Measurements from ENCODE around the gene INO80B. TPM values are rescaled to one million over a fixed set of nuclear protein-coding genes. Genes with fewer than 3 reads are reported as not detected.
"Not testable (repeated sequence)": the region's sequence is repeated elsewhere in the genome, so short reads cannot be mapped to it uniquely, and the experiment has no call there.

Gene INO80B
- total RNA-seq, 1 donor from 2014 or later = 24.3 TPM

DNA sequence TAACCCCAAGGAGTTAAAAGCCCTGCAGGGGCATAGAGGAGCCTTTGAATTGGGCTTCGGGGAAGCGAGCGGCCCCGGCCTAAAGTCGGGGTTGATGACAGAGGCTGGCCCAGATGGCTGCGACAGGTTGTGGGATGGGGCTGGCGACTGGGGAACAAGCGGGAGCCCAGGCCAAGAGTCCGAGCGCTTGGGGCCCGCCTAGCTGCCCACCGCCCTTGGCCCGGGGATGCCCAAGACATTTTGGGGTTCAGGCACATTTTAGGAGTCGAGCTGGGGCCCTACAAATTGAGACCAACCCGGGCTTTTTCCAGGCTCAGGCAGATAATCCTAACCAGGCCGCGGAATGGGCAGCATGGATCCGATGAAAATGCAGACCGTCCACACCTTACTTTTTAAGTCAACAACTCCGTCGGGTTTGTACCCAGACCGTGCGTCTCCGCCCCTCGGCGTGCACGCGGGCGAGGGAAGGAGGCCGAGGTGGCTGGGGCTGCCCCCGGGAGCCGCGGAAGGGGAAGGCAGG is 13.7 kb upstream of the INO80B start:
- Mint-ChIP-seq H3K4me3 (ENCODE audit: unreplicated experiment) (peak overlapping the region; percentile 87), H3K4me1 (ENCODE audit: low read depth) (peaks cover 57% of the 10 kb centered on the region), H3K36me3 (ENCODE audit: low read depth) (no peaks in the 10 kb centered on the region), H3K9me3 (ENCODE audit: low read depth) (no peaks in the 10 kb centered on the region), H3K27ac (ENCODE audit: unreplicated experiment) (peak overlapping the region; percentile 22), H3K27me3 (ENCODE audit: low read depth) (peaks cover 4% of the 10 kb centered on the region)
- TF ChIP-seq, protein P1, sequence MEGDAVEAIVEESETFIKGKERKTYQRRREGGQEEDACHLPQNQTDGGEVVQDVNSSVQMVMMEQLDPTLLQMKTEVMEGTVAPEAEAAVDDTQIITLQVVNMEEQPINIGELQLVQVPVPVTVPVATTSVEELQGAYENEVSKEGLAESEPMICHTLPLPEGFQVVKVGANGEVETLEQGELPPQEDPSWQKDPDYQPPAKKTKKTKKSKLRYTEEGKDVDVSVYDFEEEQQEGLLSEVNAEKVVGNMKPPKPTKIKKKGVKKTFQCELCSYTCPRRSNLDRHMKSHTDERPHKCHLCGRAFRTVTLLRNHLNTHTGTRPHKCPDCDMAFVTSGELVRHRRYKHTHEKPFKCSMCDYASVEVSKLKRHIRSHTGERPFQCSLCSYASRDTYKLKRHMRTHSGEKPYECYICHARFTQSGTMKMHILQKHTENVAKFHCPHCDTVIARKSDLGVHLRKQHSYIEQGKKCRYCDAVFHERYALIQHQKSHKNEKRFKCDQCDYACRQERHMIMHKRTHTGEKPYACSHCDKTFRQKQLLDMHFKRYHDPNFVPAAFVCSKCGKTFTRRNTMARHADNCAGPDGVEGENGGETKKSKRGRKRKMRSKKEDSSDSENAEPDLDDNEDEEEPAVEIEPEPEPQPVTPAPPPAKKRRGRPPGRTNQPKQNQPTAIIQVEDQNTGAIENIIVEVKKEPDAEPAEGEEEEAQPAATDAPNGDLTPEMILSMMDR (IDR thresholded peaks at IDR 0.05) = no peak
- no peak for DNase-seq (ENCODE audit: low spot score)

DNA sequence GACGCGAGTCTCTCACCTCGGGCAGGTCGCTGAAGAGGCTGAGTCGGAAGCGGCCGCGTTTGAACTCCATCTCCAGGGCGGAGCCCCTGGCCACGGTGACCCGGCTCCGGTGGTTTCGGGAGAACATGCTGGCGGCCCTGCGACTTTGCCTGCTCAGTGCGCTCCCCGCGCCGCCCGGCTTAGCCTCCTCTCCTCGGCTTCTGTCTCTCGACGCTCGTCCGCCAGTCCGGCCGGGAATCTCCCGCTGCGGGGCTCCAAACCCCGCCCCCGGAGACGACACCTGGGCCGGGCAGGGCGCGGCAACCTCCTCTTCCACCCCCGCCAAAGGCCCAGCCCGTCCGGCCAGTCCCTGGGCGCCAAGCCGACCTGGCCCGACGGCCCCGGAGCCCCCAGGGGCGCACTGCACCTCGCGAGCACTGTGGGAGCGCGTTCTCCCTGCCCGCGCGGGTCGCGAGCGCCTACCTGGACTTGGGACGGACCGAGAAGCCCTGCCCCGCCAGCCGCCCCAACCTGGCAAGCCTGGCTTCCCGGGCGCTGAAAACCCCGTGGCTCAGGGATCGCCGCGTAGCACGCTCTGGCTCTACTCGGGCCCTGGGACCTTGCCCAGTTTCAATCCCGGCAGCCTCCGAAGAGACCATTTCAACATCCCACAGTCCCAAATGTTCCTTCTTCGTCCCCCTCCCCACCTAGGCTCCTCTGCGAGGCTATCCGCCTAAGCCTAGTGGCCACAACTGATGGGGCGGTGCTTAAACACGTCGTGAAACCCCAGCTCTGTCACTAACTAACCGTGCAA is 13.0 kb upstream of the INO80B start, which contains the start of gene RTKN:
Gene RTKN (minus strand): TSS at position 248 of the 793 bp plus-strand sequence. CDS start 121 bp downstream, at position 127.
- Mint-ChIP-seq H3K27me3 (ENCODE audit: low read depth) (peaks cover 4% of the 10 kb centered on the region), H3K4me1 (ENCODE audit: low read depth) (peaks cover 54% of the 10 kb centered on the region), H3K4me3 (ENCODE audit: unreplicated experiment) (peak within 1 kb of the TSS; percentile 87), H3K36me3 (ENCODE audit: low read depth) (no peaks in the 10 kb centered on the region), H3K9me3 (ENCODE audit: low read depth) (no peaks in the 10 kb centered on the region), H3K27ac (ENCODE audit: unreplicated experiment) (peak within 1 kb of the TSS; percentile 82)
- TF ChIP-seq, protein P1 (IDR thresholded peaks at IDR 0.05) = no peak
- no peak for DNase-seq (ENCODE audit: low spot score)

DNA sequence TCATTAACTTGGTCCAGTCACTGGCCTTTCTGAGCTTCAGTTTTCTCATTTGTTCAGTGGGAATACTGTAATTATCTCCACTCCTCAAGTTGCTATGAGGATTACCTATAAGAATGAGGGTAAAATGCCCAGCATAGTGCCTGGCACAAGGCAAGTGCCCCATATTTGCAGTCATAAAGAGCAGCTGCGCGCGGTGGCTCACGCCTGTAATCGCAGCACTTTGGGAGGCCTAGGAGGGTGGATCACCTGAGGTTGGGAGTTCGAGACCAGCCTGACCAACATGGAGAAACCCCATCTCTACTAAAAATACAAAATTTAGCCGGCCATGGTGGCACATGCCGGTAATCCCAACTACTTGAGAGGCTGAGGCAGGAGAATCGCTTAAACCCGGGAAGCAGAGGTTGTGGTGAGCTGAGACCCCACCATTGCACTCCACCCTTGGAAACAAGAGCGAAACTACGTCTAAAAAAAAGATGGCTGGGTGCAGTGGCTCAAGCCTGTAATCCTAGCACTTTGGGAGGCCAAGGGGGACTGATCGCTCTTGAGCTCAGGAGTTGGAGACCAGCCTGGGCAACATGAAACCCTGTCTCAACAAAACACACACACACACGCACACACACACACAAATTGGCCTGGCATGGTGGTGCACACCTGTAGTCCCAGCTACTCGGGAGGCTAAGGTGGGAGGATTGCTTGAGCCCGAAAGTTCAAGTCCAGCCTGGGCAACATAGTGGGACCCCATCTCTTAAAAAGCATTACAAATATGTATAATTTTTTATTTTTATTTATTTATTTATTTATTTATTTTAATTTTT is 12.2 kb upstream of the INO80B start:
- not testable (repeated sequence) for H3K36me3 Mint-ChIP-seq (ENCODE audit: low read depth); H3K27me3 Mint-ChIP-seq (ENCODE audit: low read depth); DNase-seq (ENCODE audit: low spot score); H3K27ac Mint-ChIP-seq (ENCODE audit: unreplicated experiment); H3K9me3 Mint-ChIP-seq (ENCODE audit: low read depth)
- Mint-ChIP-seq H3K4me1 (ENCODE audit: low read depth) (peaks cover 46% of the 10 kb centered on the region), H3K4me3 (ENCODE audit: unreplicated experiment) (peak overlapping the region; percentile 41)

DNA sequence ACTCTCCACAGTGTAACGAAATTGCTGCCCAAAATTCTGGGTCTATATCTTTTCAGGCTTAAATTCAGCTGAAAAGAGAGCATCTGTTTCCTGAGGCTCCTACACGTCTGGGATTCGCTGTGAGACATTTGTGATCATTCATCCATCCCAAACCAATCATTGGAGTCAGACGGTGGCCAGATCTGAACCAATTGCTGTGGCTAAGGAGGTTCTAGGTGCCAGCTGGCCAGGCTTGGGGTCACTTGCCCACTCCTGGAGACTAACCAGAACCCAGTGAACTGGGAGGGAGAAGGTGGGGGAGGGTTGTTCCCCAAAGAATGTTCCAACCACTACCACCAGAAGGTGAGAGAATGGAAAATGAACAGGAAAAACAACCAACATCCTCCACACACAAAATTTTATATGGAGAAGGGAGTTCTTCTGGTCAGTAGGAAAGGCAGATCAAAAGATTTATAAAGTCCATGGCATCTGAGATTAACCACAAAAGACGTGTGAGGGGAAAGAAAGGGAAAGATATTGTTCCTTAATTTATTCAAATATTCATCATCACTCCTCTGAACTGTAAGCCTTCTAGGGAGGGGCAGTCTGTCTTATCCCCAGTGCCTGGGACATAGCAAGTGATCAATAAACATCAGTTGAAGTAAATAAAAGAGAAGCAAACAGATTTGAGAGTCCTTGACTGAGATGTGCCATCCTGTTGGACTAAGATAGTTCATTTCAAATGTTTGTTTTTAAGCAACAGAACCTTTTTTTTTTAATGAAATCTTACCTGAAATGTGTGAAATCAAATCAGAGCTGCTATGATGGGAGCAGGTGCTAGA is 10.2 kb upstream of the INO80B start:
- DNase-seq (ENCODE audit: low spot score) = no peak
- H3K36me3 Mint-ChIP-seq (ENCODE audit: low read depth) = no peaks in the 10 kb centered on the region
- H3K4me3 Mint-ChIP-seq (ENCODE audit: unreplicated experiment) = no peak overlapping the region

More for the DNA sequence above, 10.2 kb upstream of the INO80B start:
- Mint-ChIP-seq H3K4me1 (ENCODE audit: low read depth) (peaks cover 25% of the 10 kb centered on the region), H3K9me3 (ENCODE audit: low read depth) (no peaks in the 10 kb centered on the region), H3K27ac (ENCODE audit: unreplicated experiment) (no peak overlapping the region), H3K27me3 (ENCODE audit: low read depth) (peaks cover 8% of the 10 kb centered on the region)
- TF ChIP-seq, protein P1 (IDR thresholded peaks at IDR 0.05) = no peak

Data from chondrocyte (in vitro differentiated cells).